A549 (cell line): ENCODE data around the gene ZNF385D. TPM values are rescaled to one million over a fixed set of nuclear protein-coding genes. Genes with fewer than 3 reads are reported as not detected.

Experiments used
- ATAC-seq, 2 experiments: fragments of 200-7000 bp in 1 of 2; fragments of >200 bp in 1 of 2; cut with Nextera tagmentation in 1 of 2; cut with Tn5 transposase in 1 of 2; 3 replicates each; pipeline versions ENCODE4 v1.8.0 to v1.9.1; 2018 to 2020; ENCODE audit warnings: mild to moderate bottlenecking in 1 of 2, moderate library complexity in 1 of 2
- CTCF ChIA-PET: fragments of 300-600 bp; sonication (Branson Sonifier 250); formaldehyde crosslinking; extraction: SDS; loops from one replicate; lab custom pipeline; 2021; ENCODE audit warnings: antibody characterized with exemption, inconsistent platforms; lab: Yijun Ruan, JAX
- POLR2A ChIA-PET: fragments of 350-600 bp; formaldehyde crosslinking; extraction: SDS; loops from one replicate; lab custom pipeline; 2021; ENCODE audit warnings: antibody characterized with exemption, inconsistent platforms; lab: Yijun Ruan, JAX
- DNase-seq, 2 experiments: peaks; one replicate each; pipeline versions ENCODE4 v3.0.0 to v3.0.0-alpha.2; 2011 to 2016; ENCODE audit warnings: low read depth in 1 of 2, low spot score in 1 of 2
- FAIRE-seq: peaks from 2 replicates; lab custom pipeline; 2011; peaks lifted over from hg19 to GRCh38; lab: Jason Lieb, UNC
- H3K27ac ChIP-seq, 2 experiments: fragments of >200 bp; sonication (Bioruptor Twin); formaldehyde crosslinking; 3 replicates each; pipeline ENCODE4 v1.5.1; 2016 to 2017
- H3K4me1 ChIP-seq: fragments of >200 bp; sonication (Bioruptor Twin); formaldehyde crosslinking; 3 replicates; pipeline ENCODE4 v1.6.1; 2016
- H3K4me2 ChIP-seq: fragments of >200 bp; sonication (Bioruptor Twin); formaldehyde crosslinking; 3 replicates; pipeline ENCODE4 v1.6.1; 2016
- H3K4me3 ChIP-seq: fragments of >200 bp; sonication (Bioruptor Twin); formaldehyde crosslinking; 3 replicates; pipeline ENCODE4 v1.5.1; 2016
- H3K9me3 ChIP-seq: fragments of >200 bp; sonication (Bioruptor Twin); formaldehyde crosslinking; 3 replicates; pipeline ENCODE4 v1.6.1; 2016
- ATOH8 ChIP-seq: fragments of 250-450 bp; sonication (Bioruptor Pico); IDR thresholded peaks from 2 replicates; pipeline ENCODE4 v1.5.0; 2020; ENCODE audit warnings: low read depth, mild to moderate bottlenecking, moderate library complexity
- BCL3 ChIP-seq: fragments of >200 bp; sonication (Bioruptor Twin); formaldehyde crosslinking; IDR thresholded peaks from 3 replicates; pipeline ENCODE4 v1.6.1; 2016
- CBX2 ChIP-seq: fragments of 200-600 bp; sonication (generic); IDR thresholded peaks from 2 replicates; pipeline ENCODE4 v1.6.1; 2016; ENCODE audit warnings: low read depth, mild to moderate bottlenecking, borderline replicate concordance
- EHMT2 ChIP-seq: fragments of 200-600 bp; sonication (generic); IDR thresholded peaks from 2 replicates; pipeline ENCODE4 v1.6.1; 2016; ENCODE audit warnings: antibody characterized with exemption, low read depth, mild to moderate bottlenecking, moderate library complexity
- HDAC2 ChIP-seq: fragments of 200-600 bp; sonication (generic); IDR thresholded peaks from 2 replicates; pipeline ENCODE4 v1.6.1; 2016
- HMGXB4 ChIP-seq: fragments of 250-450 bp; sonication (Bioruptor Pico); IDR thresholded peaks from 2 replicates; pipeline ENCODE4 v1.5.0; 2021; ENCODE audit warnings: mild to moderate bottlenecking, moderate library complexity, borderline replicate concordance
- HOXA7 ChIP-seq: fragments of 250-450 bp; sonication (Bioruptor Pico); IDR thresholded peaks from 2 replicates; pipeline ENCODE4 v1.5.0; 2020; ENCODE audit warnings: mild to moderate bottlenecking, moderate library complexity
- JUN ChIP-seq, 2 experiments: fragments of >200 bp; sonication (Bioruptor Twin); formaldehyde crosslinking; IDR thresholded peaks; 2 replicates in 1 of 2; 3 replicates in 1 of 2; pipeline ENCODE4 v1.6.1; 2016 to 2017
- KDM1A ChIP-seq: fragments of 200-600 bp; sonication (generic); IDR thresholded peaks from 2 replicates; pipeline ENCODE4 v1.6.1; 2016; ENCODE audit warnings: low read depth, mild to moderate bottlenecking
- MAX ChIP-seq: IDR thresholded peaks from 2 replicates; pipeline ENCODE4 v1.6.1; 2012
- NFE2L2 ChIP-seq: fragments of 150-350 bp; conservative IDR thresholded peaks from 2 replicates; pipeline ENCODE4 v1.6.1; 2014; ENCODE audit warnings: low read length
- NR3C1 ChIP-seq: fragments of >200 bp; sonication (Bioruptor Twin); formaldehyde crosslinking; IDR thresholded peaks from 3 replicates; pipeline ENCODE4 v1.6.1; 2017
- PBX3 ChIP-seq: IDR thresholded peaks from 2 replicates; pipeline ENCODE4 v1.6.1; 2012
- RAD21 ChIP-seq, 2 experiments: fragments of >200 bp in 1 of 2; sonication (Bioruptor Twin) in 1 of 2; formaldehyde crosslinking in 1 of 2; IDR thresholded peaks in 1 of 2; conservative IDR thresholded peaks in 1 of 2; 2 replicates in 1 of 2; 3 replicates in 1 of 2; pipeline ENCODE4 v1.6.1; 2012 to 2018; ENCODE audit warnings: inconsistent platforms in 1 of 2
- RFX5 ChIP-seq: fragments of 450-650 bp; IDR thresholded peaks from 2 replicates; pipeline ENCODE4 v1.7.1; 2014; ENCODE audit warnings: antibody characterized with exemption, mild to moderate bottlenecking, moderate library complexity
- SMC3 ChIP-seq: fragments of >200 bp; sonication (Bioruptor Twin); formaldehyde crosslinking; IDR thresholded peaks from 3 replicates; pipeline ENCODE4 v1.6.1; 2018; ENCODE audit warnings: inconsistent platforms
- TFCP2L1 ChIP-seq: fragments of 250-450 bp; sonication (Bioruptor Pico); IDR thresholded peaks from 2 replicates; pipeline ENCODE4 v1.5.0; 2021; ENCODE audit warnings: mild to moderate bottlenecking
- USF2 ChIP-seq: fragments of 450-650 bp; IDR thresholded peaks from 2 replicates; pipeline ENCODE4 v1.6.1; 2014; ENCODE audit warnings: antibody characterized with exemption
- WGBS: methylation state at CpG from one replicate; pipeline ENCODE4 v1.1.6; 2017; ENCODE audit errors: missing lambda C conversion rate; 5-methylcytosine and 5-hydroxymethylcytosine counted together
- polyA plus RNA-seq, 4 experiments: library from polyadenylated mRNA; depleted of rRNA in 3 of 4; stranded (reverse); fragments of >200 nt; fragmentation: RNase III in 1 of 4; extraction: RNeasy Plus Mini Kit Qiagen cat#74134 plus additional on column Dnase treatment in 1 of 4; gene quantifications; 2 replicates in 3 of 4; 3 replicates in 1 of 4; pipeline ENCODE4 v1.2.3, GENCODE V29; 2011 to 2017

ZNF385D gene
- polyA plus RNA-seq, 2 of the 4 experiments (the other 2 are of a cell fraction): not detected

GRCh38 chr3:21662403-21662802 lies 88.6 kb downstream of the ZNF385D start:
- TF ChIP-seq KDM1A: no peak
- TF ChIP-seq CBX2: no peak
- no peak for TF ChIP-seq EHMT2
- TF ChIP-seq MAX: no peak
- TF ChIP-seq BCL3: no peak
- Histone ChIP-seq H3K27ac (no peak overlapping the region), H3K4me1 (no peaks in the 10 kb centered on the region), H3K9me3 (no peaks in the 10 kb centered on the region), H3K4me3 (no peak overlapping the region), H3K4me2 (no peak overlapping the region)
- FAIRE-seq (no peak), ATAC-seq (no peak), DNase-seq (no peak)
- 2% methylated on average over 2 of the region's 2 CpGs for WGBS
- ChIA-PET CTCF (no interaction called here), POLR2A (no interaction called here)

- no peak for DNase-seq
- 3% methylated on average over 1 of the region's 1 CpG for WGBS
- no peak for TF ChIP-seq RAD21 (conservative IDR thresholded peaks at IDR 0.05 in 1 of 2, IDR thresholded peaks at IDR 0.05 in 1 of 2)
- no peak for TF ChIP-seq EHMT2
- no peak for TF ChIP-seq NR3C1
- no peak for TF ChIP-seq USF2
- TF ChIP-seq, all 56 proteins: peak for 0
- H3K4me2 ChIP-seq: no peak overlapping the region
- CTCF ChIA-PET: no interaction called here
- H3K4me3 ChIP-seq: no peak overlapping the region
- H3K9me3 ChIP-seq: no peaks in the 10 kb centered on the region
- no peak overlapping the region for H3K27ac ChIP-seq
- FAIRE-seq: no peak
- ATAC-seq: no peak
- no peaks in the 10 kb centered on the region for H3K4me1 ChIP-seq
- POLR2A ChIA-PET: no interaction called here
These were observed 96.3 kb downstream of the ZNF385D start for GRCh38 chr3:21654662-21655061.

GRCh38 chr3:21654241-21654640 lies 96.8 kb downstream of the ZNF385D start:
- Histone ChIP-seq H3K4me1 (no peaks in the 10 kb centered on the region), H3K4me3 (no peak overlapping the region), H3K4me2 (no peak overlapping the region), H3K27ac (no peak overlapping the region), H3K9me3 (no peaks in the 10 kb centered on the region)
- TF ChIP-seq PBX3 (no peak), NFE2L2 (no peak), ATOH8 (no peak), HMGXB4 (CRISPR knock-in tag) (no peak), HOXA7 (no peak), TFCP2L1 (no peak), RFX5 (no peak), JUN (IDR thresholded peaks at IDR 0.05) (no peak), HDAC2 (no peak), CBX2 (no peak), RAD21 (conservative IDR thresholded peaks at IDR 0.05 in 1 of 2, IDR thresholded peaks at IDR 0.05 in 1 of 2) (no peak), SMC3 (no peak)
- FAIRE-seq: no peak
- WGBS: 12% methylated on average over 5 of the region's 5 CpGs
- no peak for DNase-seq
- CTCF ChIA-PET: no interaction called here
- no peak for ATAC-seq
- POLR2A ChIA-PET: no interaction called here
